NCI-H1436 treated with DMSO at 0.1 percent for 48 hours (cell line): ENCODE results near the gene SP3.

Experiments
- DNase-seq: peaks from one replicate; lab custom pipeline; 2025; lab: John Stamatoyannopoulos, UW

The SP3 gene

GRCh38 chr2:173996766-173997165, 31.6 kb upstream of the SP3 start:
- DNase-seq: no peak

DNA sequence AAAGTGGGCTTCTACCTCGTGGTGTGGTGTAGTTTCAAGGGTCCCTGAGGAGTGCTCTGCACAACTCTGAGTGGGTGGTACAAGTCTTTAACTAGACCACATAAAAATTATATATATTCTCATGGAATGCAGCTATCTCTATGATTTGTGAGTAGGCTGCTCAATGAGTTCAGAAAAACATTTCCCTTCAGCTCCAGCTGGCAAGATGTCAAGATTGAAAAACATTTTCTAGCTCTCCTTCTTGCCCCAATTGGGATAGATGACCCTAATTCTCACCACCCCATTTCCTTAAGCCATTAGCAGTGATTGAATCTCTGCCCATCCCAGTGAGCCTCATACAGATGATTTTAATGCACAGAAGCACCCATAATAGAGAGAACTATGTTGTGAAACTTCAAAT, 28.3 kb upstream of the SP3 start:
- no peak for DNase-seq

GRCh38 chr2:173991856-173992588, 26.8 kb upstream of the SP3 start:
- DNase-seq: no peak

- DNase-seq: no peak
These were observed 26.0 kb upstream of the SP3 start for GRCh38 chr2:173990970-173991819.

DNA sequence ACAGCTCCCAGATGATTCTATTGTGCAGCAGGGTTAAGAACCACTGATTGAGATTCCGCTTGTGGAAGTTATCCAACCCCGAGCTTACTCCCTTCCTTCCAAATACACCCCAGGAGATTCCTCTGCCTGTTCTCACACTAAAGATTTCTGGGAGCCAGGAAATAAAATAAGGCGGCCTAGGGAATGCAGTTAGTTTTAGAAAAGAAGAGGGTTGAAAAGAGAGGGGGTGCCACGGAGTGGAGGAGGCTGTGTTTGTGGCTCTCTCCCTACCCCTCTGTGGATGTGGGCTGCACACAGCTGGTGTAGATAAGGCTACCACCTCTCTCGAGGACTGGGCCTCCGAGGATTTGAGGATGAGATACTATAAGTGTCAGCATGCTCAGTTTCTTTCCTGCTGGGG, 25.1 kb upstream of the SP3 start:
- DNase-seq: no peak

DNA sequence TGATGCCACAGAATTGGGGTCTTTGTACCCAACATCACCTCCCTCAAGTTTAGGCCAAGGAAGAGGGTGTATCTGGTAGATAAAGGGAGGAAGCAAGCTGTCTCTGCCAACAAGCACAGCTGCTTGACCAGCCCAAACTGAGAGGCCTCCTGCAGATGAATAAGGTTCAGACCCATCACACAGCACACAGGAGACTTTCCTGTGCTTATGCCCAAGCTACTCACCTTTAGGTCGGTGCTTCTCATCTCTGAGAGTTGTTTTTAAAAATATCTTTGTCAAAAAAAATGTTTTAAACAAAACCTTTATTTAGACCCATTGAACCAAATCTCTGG, 24.7 kb upstream of the SP3 start:
- no peak for DNase-seq

GRCh38 chr2:173989160-173989883, 24.1 kb upstream of the SP3 start:
- DNase-seq: no peak

DNA sequence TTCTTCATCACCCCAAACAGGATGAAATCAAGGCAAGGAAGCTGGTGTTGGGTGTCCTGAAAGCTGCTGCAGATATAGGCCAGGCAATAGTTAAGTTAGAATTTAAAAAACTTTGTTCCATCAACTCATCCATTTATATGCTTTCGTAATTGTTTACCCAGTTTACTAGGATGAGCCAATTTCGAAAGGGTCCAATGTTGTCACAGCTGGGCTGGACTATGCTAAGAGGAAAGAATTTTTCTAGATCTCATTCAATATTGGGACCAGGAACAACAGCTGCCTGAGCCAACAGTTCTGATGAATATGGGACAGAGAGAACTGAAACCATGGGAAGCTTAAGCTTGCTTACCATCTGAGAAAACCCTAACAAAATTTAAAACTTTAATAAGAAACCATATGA, 21.6 kb upstream of the SP3 start:
- no peak for DNase-seq

DNA sequence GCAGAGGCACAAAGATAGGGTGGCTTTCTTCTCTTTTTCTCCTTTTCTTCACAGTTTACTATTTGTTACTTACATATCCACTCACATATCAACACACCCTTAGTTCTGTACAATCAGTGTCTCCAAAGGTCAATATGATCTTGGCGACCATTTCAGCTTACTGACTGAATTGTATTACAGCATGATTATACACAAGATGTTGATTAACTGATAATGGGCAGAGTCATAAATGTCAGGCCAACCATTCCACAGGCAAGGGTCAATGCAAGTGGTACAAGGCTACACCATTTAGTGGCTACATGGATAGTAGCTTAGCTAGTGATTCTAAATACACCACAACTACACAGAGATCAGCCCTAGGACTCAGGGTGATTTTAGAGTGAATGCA, 20.4 kb upstream of the SP3 start:
- DNase-seq: no peak

- no peak for DNase-seq
These were observed 19.9 kb upstream of the SP3 start for GRCh38 chr2:173984866-173985604.

DNA sequence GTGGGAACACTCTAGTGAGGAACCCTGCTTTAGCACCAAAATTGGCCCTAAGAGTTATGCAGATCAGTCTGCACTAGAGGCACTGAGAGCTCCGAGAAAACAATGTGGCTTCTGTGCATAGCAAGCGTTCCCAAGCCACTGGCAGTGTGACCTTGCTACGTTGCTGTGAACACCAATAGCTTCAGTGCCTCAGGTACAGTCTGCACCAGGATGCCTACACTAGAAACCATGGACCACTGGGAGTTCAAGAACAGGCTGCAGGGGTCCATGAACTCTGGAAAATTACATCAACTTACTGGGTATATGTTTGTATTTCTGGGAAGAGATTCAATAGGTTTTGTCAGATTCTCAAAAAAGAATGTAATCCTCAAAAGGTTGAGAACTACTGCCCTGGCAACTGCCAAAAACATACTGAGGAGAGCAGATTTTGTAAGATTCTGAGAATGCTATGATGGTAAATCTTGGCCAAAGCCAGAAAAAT, 18.3 kb upstream of the SP3 start:
- DNase-seq: no peak

DNA sequence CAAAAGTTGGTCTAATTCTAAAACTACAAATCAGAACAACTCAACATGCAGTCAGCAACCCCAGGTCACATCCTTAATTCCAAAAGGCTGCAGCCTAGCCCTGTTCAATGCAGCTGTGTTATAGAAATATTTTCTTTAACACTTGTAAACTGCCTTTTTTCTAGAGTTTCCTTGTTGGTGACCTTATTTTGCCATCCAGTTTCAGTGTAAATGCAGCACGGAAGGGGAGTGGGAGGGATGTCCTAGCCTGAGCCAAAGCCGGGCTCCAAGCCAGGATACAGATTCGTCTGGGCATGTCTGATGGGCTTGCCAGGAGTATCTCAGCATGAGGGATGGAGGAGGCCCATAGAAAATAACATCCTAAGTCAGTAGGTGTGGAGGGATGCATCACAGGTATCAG, 17.7 kb upstream of the SP3 start:
- no peak for DNase-seq

GRCh38 chr2:173982182-173982714, 17.1 kb upstream of the SP3 start:
- DNase-seq: no peak

DNA sequence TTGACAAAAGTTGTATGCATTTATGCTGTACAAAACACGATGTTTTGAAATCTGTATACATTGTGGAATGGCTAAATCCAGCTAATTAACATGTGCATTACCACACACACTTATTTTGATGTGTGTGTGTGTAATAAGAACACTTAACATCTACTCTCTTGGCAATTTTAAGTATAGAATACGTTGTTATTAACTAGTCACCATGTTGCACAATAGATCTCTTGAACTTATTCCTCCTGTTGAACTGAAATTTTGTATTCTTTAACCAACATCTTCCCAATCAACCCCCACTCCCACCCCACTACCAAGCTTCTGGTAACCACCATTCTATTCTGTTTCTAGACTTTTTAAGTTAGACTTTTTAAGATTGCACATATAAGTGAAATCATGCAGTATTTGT, 16.3 kb upstream of the SP3 start:
- DNase-seq: no peak

DNA sequence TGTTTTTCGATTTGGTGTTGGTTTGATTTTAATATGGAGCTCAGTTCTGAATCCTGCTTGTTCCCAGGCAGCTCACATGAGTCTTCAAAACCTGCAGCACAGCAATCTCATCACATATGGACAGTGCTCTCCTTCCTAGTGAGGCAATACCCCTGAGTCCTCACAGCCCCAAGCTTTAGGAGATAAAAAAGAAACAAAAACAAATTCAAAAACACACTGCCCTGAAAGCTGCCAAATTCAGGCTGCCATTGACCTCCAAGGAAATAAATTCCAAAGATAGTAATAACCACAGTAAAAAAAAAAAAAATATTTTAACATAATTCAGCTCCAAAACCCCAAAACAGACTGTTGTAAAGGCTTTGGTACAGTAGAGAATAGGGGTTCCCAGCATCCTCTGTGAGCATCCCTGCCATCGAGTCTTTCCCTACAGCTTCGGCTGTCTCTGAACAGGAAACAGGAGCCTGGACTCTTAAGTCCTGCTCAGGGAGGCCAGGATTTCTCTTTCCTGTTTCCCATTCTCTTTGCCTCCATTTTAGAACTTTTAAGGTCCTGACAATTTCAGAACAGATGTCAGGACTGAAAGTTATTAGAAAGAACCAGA, 14.7 kb upstream of the SP3 start:
- DNase-seq: no peak

DNA sequence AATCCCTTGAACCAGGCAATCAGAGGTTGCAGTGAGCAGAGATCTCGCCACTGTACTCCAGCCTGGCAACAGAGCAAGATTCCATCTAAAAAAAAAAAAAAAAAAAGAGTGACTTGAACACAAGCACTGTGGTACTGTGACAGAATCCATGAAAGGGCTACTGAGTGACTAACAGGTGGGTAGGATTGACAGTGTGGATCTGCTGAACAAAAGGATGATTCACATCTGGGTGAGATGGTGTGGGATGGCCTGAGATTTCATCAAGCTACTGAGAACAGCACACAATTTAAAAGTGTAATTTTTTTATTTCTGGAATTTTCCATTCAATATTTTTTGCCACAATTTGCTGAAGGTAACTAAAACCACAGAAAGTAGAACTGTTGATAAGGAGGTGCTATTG, 13.3 kb upstream of the SP3 start:
- DNase-seq: no peak

- DNase-seq: no peak
These were observed 7.5 kb upstream of the SP3 start for GRCh38 chr2:173972636-173973035.

DNA sequence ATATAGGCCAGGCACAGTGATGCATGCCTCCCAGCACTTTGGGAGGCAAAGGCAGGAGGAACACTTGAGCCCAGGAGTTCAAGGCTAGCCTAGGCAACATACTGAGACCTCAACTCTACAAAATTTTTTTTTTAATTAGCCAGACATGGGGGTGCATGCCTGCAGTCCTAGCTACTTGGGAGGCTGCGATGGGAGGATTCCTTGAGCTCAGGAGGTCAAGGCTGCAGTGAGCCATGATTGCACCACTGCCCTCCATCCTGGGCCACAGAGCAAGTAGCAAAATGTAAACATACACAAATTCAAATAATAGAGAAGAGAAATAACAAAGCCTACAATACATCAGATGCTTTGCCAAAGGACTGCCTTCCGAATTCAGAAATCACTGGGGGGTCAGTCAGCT, 7.0 kb upstream of the SP3 start:
- no peak for DNase-seq

GRCh38 chr2:173970516-173970924, 5.3 kb upstream of the SP3 start:
- no peak for DNase-seq

DNA sequence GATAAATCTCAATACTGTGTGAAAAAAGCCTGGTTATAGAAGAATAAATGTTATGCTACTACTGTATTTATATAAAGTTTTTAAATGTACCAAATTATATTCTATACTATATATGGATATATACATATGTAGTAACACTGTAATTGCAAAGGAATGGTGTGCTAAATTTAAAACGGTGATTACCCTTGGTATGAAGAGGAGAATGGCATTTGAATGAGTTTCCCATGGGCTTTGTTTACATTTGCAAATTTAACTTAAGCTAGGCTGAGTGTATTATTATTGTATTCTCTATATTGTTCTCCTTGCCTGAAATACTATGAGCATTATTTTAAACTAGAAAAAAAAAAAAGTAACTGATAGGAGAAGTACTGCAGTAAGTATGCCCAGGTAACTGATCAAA, 4.7 kb upstream of the SP3 start:
- no peak for DNase-seq

DNA sequence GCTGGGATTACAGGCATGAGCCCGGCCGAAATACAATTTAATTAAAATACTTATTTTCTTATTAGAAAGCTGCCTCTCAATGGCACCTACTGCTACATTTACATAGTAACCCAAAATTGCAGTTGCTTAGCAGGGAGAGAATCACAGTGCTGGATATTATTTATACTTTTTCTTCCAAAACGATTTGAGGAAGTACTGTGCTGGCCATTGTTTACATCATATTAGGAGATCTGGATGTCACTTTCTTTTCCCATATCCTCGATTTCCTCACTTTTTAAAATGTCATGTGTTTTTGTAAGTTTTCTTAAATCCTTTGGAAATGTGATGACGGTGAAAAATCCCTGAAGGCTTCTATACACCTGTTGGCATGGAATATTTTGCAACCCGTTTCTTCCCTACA, 3.4 kb upstream of the SP3 start:
- DNase-seq: no peak
